OCI-LY7 (cell line): ENCODE results near the gene PLEKHS1. TPM values are rescaled to one million over a fixed set of nuclear protein-coding genes. Genes with fewer than 3 reads are reported as not detected.

ENCODE experiments used
- Bru-seq: library from RNA; stranded (reverse); fragments of 400-500 nt; gene quantifications from one replicate; lab custom pipeline; 2021; lab: Mats Ljungman, UMichigan
- BruChase-seq, 2 experiments: library from RNA; stranded (reverse); fragments of 400-500 nt; gene quantifications; one replicate each; lab custom pipeline; 2021; lab: Mats Ljungman, UMichigan
- BruUV-seq: library from RNA; stranded (reverse); fragments of 400-500 nt; replicated peaks from 2 replicates; lab custom pipeline; 2021; lab: Mats Ljungman, UMichigan
- CTCF ChIA-PET: fragments of 300-600 bp; sonication (Branson Sonifier 250); formaldehyde crosslinking; loops from one replicate; lab custom pipeline; 2022; ENCODE audit warnings: antibody characterized with exemption; ENCODE audit not compliant: unreplicated experiment; lab: Charles Lee
- POLR2A ChIA-PET: fragments of 300-600 bp; sonication (Branson Sonifier 250); formaldehyde crosslinking; loops from one replicate; lab custom pipeline; 2022; ENCODE audit warnings: antibody characterized with exemption; lab: Charles Lee
- DNase-seq: peaks from one replicate; pipeline ENCODE4 v3.0.0-alpha.2; 2015; ENCODE audit warnings: low spot score
- H2AFZ ChIP-seq: fragments of 200-600 bp; sonication (generic), shearing (Covaris generic); 2 replicates; pipeline ENCODE4 v1.6.1; 2014; ENCODE audit warnings: mild to moderate bottlenecking, antibody characterized with exemption, low read length, moderate library complexity
- H3K27ac ChIP-seq: fragments of 200-600 bp; sonication (generic); 2 replicates; pipeline ENCODE4 v1.5.1; 2014; ENCODE audit warnings: mixed run types, low read depth, mild to moderate bottlenecking, moderate library complexity, low read length, inconsistent platforms; ENCODE audit not compliant: poor library complexity, severe bottlenecking
- H3K36me3 ChIP-seq: fragments of 200-600 bp; sonication (generic); 2 replicates; pipeline ENCODE4 v1.6.1; 2014; ENCODE audit warnings: mild to moderate bottlenecking, antibody characterized with exemption, low read length, moderate library complexity, mixed read lengths; ENCODE audit not compliant: insufficient read depth
- H3K4me1 ChIP-seq: fragments of 200-600 bp; sonication (generic); 2 replicates; pipeline ENCODE4 v1.5.1; 2014; ENCODE audit warnings: mild to moderate bottlenecking, low read length; ENCODE audit not compliant: insufficient read depth, poor library complexity, severe bottlenecking
- H3K4me2 ChIP-seq: fragments of 200-600 bp; sonication (generic); 2 replicates; pipeline ENCODE4 v1.6.1; 2014; ENCODE audit warnings: mild to moderate bottlenecking, low read length
- H3K4me3 ChIP-seq: fragments of 200-600 bp; sonication (generic); 2 replicates; pipeline ENCODE4 v1.5.1; 2014; ENCODE audit warnings: mild to moderate bottlenecking, low read depth, low read length; ENCODE audit not compliant: poor library complexity, severe bottlenecking
- H3K79me2 ChIP-seq: fragments of 200-600 bp; sonication (generic); 2 replicates; pipeline ENCODE4 v1.6.1; 2016; ENCODE audit warnings: low read depth, mild to moderate bottlenecking, low read length, moderate library complexity, mixed read lengths; ENCODE audit not compliant: insufficient read depth
- H3K9me2 ChIP-seq: fragments of 200-600 bp; sonication (generic); 2 replicates; pipeline ENCODE4 v1.6.1; 2016; ENCODE audit warnings: mild to moderate bottlenecking, low read length, mixed read lengths; ENCODE audit not compliant: insufficient read depth
- H3K9me3 ChIP-seq: fragments of 200-600 bp; sonication (generic); 2 replicates; pipeline ENCODE4 v1.6.1; 2014; ENCODE audit warnings: mild to moderate bottlenecking, mixed run types, low read length, mixed read lengths
- H4K20me1 ChIP-seq: fragments of 200-600 bp; sonication (generic); 2 replicates; pipeline ENCODE4 v1.6.1; 2014; ENCODE audit warnings: mild to moderate bottlenecking, antibody characterized with exemption, low read length, moderate library complexity, mixed read lengths; ENCODE audit not compliant: insufficient read depth
- EZH2phosphoT487 ChIP-seq: fragments of 200-600 bp; sonication (generic); IDR thresholded peaks from 2 replicates; pipeline ENCODE4 v1.6.1; 2018; ENCODE audit warnings: low read depth, borderline replicate concordance, mild to moderate bottlenecking, mixed run types, antibody characterized with exemption, low read length, moderate library complexity, mixed read lengths
- intact Hi-C: fragments of 100-400 bp; cut with micrococcal nuclease; formaldehyde crosslinking; loops from one replicate; pipeline ENCODE4 v1.10.0; 2022; ENCODE audit not compliant: unreplicated experiment
- long read RNA-seq: library from polyadenylated mRNA; stranded (forward); transcript quantifications from one replicate; pipeline ENCODE4 v2.0.0, GENCODE V29; 2022
- total RNA-seq, 2 experiments: library from RNA; depleted of rRNA in 1 of 2; stranded (reverse); fragments of >200 nt in 1 of 2; shearing (Covaris generic) in 1 of 2; gene quantifications; 2 replicates each; pipeline ENCODE4 v1.2.3, GENCODE V29; 2014 to 2022
- TF ChIP-seq, protein P1 (sequence below): fragments of 200-600 bp; sonication (generic); conservative IDR thresholded peaks from 2 replicates; pipeline ENCODE4 v1.5.1; 2014; ENCODE audit warnings: mild to moderate bottlenecking, antibody characterized with exemption, low read length, moderate library complexity, mixed read lengths

The PLEKHS1 gene
- total RNA-seq (2014; rRNA removed; shearing (Covaris generic)) (not detected in 2 replicates), total RNA-seq (2022) (not detected in 2 replicates), Bru-seq, nascent RNA (percentile 16 among the genes with signal in this experiment), BruChase-seq, experiment 1, labeled RNA remaining after a 6-hour chase (percentile 17 among the genes with signal in this experiment), BruChase-seq, experiment 2, labeled RNA remaining after a 2-hour chase (percentile 19 among the genes with signal in this experiment)
- long read RNA-seq = 0 reads

DNA sequence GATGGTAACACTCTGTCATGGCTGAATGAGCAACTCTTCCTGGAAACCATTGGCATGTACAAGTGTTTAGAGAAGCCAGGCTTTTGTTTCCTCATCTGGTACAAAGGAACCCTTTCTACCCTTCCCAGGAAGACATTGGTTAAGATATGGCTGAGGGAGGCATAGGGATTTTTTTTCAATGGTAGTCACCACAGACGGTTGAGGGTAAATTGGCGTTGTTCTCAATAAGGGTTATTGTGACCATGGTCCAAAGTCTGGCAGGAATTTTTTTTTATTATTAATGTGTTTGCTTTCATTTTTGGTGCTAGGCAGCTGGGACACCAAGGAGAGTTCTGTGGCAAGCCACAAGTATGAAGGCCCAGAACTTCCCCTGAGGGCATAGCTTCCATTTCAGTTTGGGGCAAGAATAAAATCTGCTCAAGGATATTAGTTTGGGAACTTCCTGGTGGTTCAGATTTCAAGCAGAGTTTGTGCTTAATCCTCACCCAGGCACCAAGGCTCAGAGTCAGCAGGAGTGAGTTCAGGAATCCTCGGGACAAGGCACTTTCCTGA is at the start of gene PLEKHS1:
TSS of gene PLEKHS1 (plus strand) at position 502 of the 552 bp plus-strand sequence. CDS start 3,596 bp downstream, outside the sequence.
- Histone ChIP-seq H3K4me2 (no peak within 1 kb of the TSS), H3K4me3 (no peak within 1 kb of the TSS), H3K9me3 (no peaks in the 10 kb centered on the region), H3K4me1 (no peaks in the 10 kb centered on the region), H3K9me2 (no peaks in the 10 kb centered on the region), H2AFZ (no peak within 1 kb of the TSS), H3K79me2 (no peaks in the 10 kb centered on the region), H4K20me1 (no peaks in the 10 kb centered on the region), H3K36me3 (no peaks in the 10 kb centered on the region), H3K27ac (no peak within 1 kb of the TSS)
- ChIA-PET POLR2A (interaction anchor here (1.2 kb wide), 1 partner anchor 8 kb away, joined by 3 read pairs; no protein-coding TSS in a partner anchor), CTCF (no interaction called here)
- intact Hi-C loops = no loop called here
- DNase-seq = no peak
- TF ChIP-seq, protein P1, sequence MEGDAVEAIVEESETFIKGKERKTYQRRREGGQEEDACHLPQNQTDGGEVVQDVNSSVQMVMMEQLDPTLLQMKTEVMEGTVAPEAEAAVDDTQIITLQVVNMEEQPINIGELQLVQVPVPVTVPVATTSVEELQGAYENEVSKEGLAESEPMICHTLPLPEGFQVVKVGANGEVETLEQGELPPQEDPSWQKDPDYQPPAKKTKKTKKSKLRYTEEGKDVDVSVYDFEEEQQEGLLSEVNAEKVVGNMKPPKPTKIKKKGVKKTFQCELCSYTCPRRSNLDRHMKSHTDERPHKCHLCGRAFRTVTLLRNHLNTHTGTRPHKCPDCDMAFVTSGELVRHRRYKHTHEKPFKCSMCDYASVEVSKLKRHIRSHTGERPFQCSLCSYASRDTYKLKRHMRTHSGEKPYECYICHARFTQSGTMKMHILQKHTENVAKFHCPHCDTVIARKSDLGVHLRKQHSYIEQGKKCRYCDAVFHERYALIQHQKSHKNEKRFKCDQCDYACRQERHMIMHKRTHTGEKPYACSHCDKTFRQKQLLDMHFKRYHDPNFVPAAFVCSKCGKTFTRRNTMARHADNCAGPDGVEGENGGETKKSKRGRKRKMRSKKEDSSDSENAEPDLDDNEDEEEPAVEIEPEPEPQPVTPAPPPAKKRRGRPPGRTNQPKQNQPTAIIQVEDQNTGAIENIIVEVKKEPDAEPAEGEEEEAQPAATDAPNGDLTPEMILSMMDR = no peak
- no peak for TF ChIP-seq EZH2phosphoT487
- BruUV-seq = no TSS peak

DNA sequence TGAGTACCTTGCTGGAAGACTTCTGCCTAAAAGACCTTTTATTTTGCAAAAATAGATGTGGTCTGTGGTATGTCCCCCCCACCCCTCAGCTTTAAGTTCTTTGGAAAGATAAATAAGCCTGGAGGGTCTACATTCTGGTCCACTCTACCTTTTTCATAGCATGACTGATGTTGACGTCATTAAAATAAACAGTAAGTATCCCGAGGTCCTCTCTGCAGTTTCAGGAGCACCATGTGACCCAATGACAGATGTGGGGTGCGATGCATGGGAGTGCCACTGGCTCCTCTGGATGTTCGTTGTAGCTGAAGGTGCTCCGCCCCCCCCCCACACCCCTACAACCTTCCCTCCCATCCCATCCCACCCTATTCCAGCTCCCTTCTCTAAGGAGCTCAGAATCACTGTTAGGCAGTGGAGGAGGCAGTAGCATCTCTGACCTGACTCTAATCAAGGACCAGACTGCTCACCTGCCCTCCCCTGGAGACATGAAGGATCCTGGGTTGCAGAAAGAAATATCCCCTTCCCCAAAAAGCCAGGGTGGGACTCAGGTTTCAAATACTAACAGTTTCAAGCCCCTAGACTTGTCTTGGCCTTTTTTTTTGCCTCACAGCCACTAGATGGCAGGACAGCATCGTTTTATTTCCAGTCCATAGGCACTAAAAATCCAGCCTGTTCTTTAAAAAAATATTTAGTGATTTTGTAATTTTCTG is 46.7 kb upstream of the PLEKHS1 start:
- Histone ChIP-seq H3K27ac (no peak overlapping the region), H3K4me3 (no peak overlapping the region), H3K9me3 (no peaks in the 10 kb centered on the region), H4K20me1 (no peaks in the 10 kb centered on the region; the same call in 1 of the 2 replicates), H3K4me1 (no peaks in the 10 kb centered on the region), H3K79me2 (no peaks in the 10 kb centered on the region), H3K9me2 (no peaks in the 10 kb centered on the region), H3K4me2 (no peak overlapping the region), H3K36me3 (peaks cover 13% of the 10 kb centered on the region; the same call in 1 of the 2 replicates), H2AFZ (no peak overlapping the region)
- intact Hi-C loops = loop anchor here (1.0 to 5.0 kb wide), 2 partner anchors 93 to 399 kb away; no protein-coding TSS in a partner anchor
- CTCF ChIA-PET = interaction anchor here (0.6 kb wide), 1 partner anchor 74 kb away, joined by 3 read pairs; no protein-coding TSS in a partner anchor
- DNase-seq = peak; percentile 54
- no peak for TF ChIP-seq EZH2phosphoT487
- TF ChIP-seq, protein P1 = peak; percentile 93
- POLR2A ChIA-PET = interaction anchor here (0.6 kb wide), 1 partner anchor 856 kb away, joined by 4 read pairs; no protein-coding TSS in a partner anchor
- BruUV-seq = no TSS peak
